Chondrocyte (in vitro differentiated cells): ENCODE results near the gene SPG7. TPM values are rescaled to one million over a fixed set of nuclear protein-coding genes. Genes with fewer than 3 reads are reported as not detected.
"Not testable (repeated sequence)": the region's sequence is repeated elsewhere in the genome, so short reads cannot be mapped to it uniquely, and the experiment has no call there.

Experiments
- DNase-seq: peaks from one replicate; pipeline ENCODE4 v3.0.0; 2021; ENCODE audit warnings: mixed read lengths, low spot score
- H3K27ac Mint-ChIP-seq: one replicate; pipeline ENCODE4 v1.8.0; 2021; ENCODE audit warnings: mild to moderate bottlenecking, moderate library complexity, mixed read lengths; ENCODE audit not compliant: unreplicated experiment
- H3K27me3 Mint-ChIP-seq: 2 replicates; pipeline ENCODE4 v1.8.0; 2021; ENCODE audit warnings: low read depth, mixed read lengths
- H3K36me3 Mint-ChIP-seq: 2 replicates; pipeline ENCODE4 v1.8.0; 2021; ENCODE audit warnings: low read depth, mixed read lengths
- H3K4me1 Mint-ChIP-seq: 2 replicates; pipeline ENCODE4 v1.8.0; 2021; ENCODE audit warnings: low read depth, mild to moderate bottlenecking, mixed read lengths
- H3K4me3 Mint-ChIP-seq: one replicate; pipeline ENCODE4 v1.8.0; 2021; ENCODE audit warnings: mild to moderate bottlenecking, moderate library complexity, mixed read lengths; ENCODE audit not compliant: unreplicated experiment
- H3K9me3 Mint-ChIP-seq: 2 replicates; pipeline ENCODE4 v1.8.0; 2021; ENCODE audit warnings: low read depth, mixed read lengths
- CTCF ChIP-seq: fragments of 200-600 bp; sonication (generic); IDR thresholded peaks from 2 replicates; pipeline ENCODE4 v1.5.0; 2021; ENCODE audit warnings: antibody characterized with exemption, mild to moderate bottlenecking, moderate library complexity
- long read RNA-seq: library from polyadenylated mRNA; stranded (forward); transcript quantifications from one replicate; pipeline ENCODE4 v2.0.0, GENCODE V29; 2021
- total RNA-seq: library from RNA; stranded (reverse); gene quantifications from 3 replicates; pipeline ENCODE4 v1.2.1, GENCODE V29; 2021

SPG7 gene
- 84.6 to 127 TPM (median 87.6 TPM) in 3 replicates for total RNA-seq
- long read RNA-seq, full-length matches to known transcripts, result 110 of 130 reads
- long read RNA-seq, partial matches to known transcripts, result 8 of 130 reads
- long read RNA-seq, other reads (novel, unspliced or antisense), result 12 of 130 reads

- no peaks in the 10 kb centered on the region for H3K27me3 Mint-ChIP-seq
- peak; percentile 31 for TF ChIP-seq CTCF
- peaks cover 2% of the 10 kb centered on the region for H3K36me3 Mint-ChIP-seq
- no peaks in the 10 kb centered on the region for H3K9me3 Mint-ChIP-seq
- H3K4me1 Mint-ChIP-seq, result peaks cover 34% of the 10 kb centered on the region
- H3K4me3 Mint-ChIP-seq, result peak within 1 kb of the TSS; percentile 82
- DNase-seq, result no peak
- H3K27ac Mint-ChIP-seq, result peak within 1 kb of the TSS; percentile 88
Observed at GRCh38 chr16:89507834-89508590, at the start of gene SPG7. Gene SPG7 (plus strand): TSS chr16:89508403. CDS start chr16:89508418, 15 bp downstream.

GRCh38 chr16:89458551-89458950 lies 49.7 kb upstream of the SPG7 start:
- no peak for DNase-seq
- Mint-ChIP-seq H3K4me1 (peaks cover 50% of the 10 kb centered on the region), H3K9me3 (no peaks in the 10 kb centered on the region), H3K4me3 (no peak overlapping the region), H3K27ac (peak overlapping the region; percentile 75), H3K27me3 (no peaks in the 10 kb centered on the region), H3K36me3 (no peaks in the 10 kb centered on the region)
- TF ChIP-seq CTCF, result no peak

- no peaks in the 10 kb centered on the region for H3K9me3 Mint-ChIP-seq
- no peak overlapping the region for H3K4me3 Mint-ChIP-seq
- no peak for DNase-seq
- no peaks in the 10 kb centered on the region for H3K27me3 Mint-ChIP-seq
- H3K4me1 Mint-ChIP-seq, result peaks cover 50% of the 10 kb centered on the region
- no peaks in the 10 kb centered on the region for H3K36me3 Mint-ChIP-seq
- no peak for TF ChIP-seq CTCF
- peak overlapping the region; percentile 75 for H3K27ac Mint-ChIP-seq
Observed at GRCh38 chr16:89458967-89459366, 49.2 kb upstream of the SPG7 start.

GRCh38 chr16:89460556-89460955 lies 47.6 kb upstream of the SPG7 start:
- H3K27me3 Mint-ChIP-seq, result no peaks in the 10 kb centered on the region
- peak overlapping the region; percentile 53 for H3K27ac Mint-ChIP-seq
- no peaks in the 10 kb centered on the region for H3K9me3 Mint-ChIP-seq
- peaks cover 56% of the 10 kb centered on the region for H3K4me1 Mint-ChIP-seq
- no peaks in the 10 kb centered on the region for H3K36me3 Mint-ChIP-seq
- no peak for TF ChIP-seq CTCF
- DNase-seq, result peak; percentile 20
- H3K4me3 Mint-ChIP-seq, result no peak overlapping the region

GRCh38 chr16:89461890-89462289 lies 46.3 kb upstream of the SPG7 start:
- not testable (repeated sequence) for DNase-seq, H3K36me3 Mint-ChIP-seq, H3K27ac Mint-ChIP-seq, H3K27me3 Mint-ChIP-seq, H3K4me3 Mint-ChIP-seq, H3K9me3 Mint-ChIP-seq
- peaks cover 62% of the 10 kb centered on the region for H3K4me1 Mint-ChIP-seq

GRCh38 chr16:89462639-89463038 lies 45.6 kb upstream of the SPG7 start:
- not testable (repeated sequence) for DNase-seq, H3K27me3 Mint-ChIP-seq, H3K27ac Mint-ChIP-seq, H3K36me3 Mint-ChIP-seq, H3K9me3 Mint-ChIP-seq, H3K4me3 Mint-ChIP-seq
- H3K4me1 Mint-ChIP-seq, result peaks cover 58% of the 10 kb centered on the region

- not testable (repeated sequence) for H3K4me3 Mint-ChIP-seq, H3K36me3 Mint-ChIP-seq, DNase-seq, H3K27ac Mint-ChIP-seq, H3K9me3 Mint-ChIP-seq, H3K27me3 Mint-ChIP-seq
- H3K4me1 Mint-ChIP-seq, result peaks cover 52% of the 10 kb centered on the region
Observed at GRCh38 chr16:89463312-89463711, 44.9 kb upstream of the SPG7 start.
